PC-9 (cell line): ENCODE data around the gene SHISA9. TPM values are rescaled to one million over a fixed set of nuclear protein-coding genes. Genes with fewer than 3 reads are reported as not detected.

Experiments used
- BruUV-seq: library from RNA; stranded (reverse); fragments of 400-500 nt; replicated peaks from 2 replicates; lab custom pipeline; 2021; lab: Mats Ljungman, UMichigan
- CTCF ChIA-PET: fragments of 300-600 bp; sonication (Branson Sonifier 250); formaldehyde crosslinking; loops from one replicate; lab custom pipeline; 2022; ENCODE audit warnings: antibody characterized with exemption; lab: Charles Lee
- POLR2A ChIA-PET: fragments of 300-600 bp; sonication (Branson Sonifier 250); formaldehyde crosslinking; loops from one replicate; lab custom pipeline; 2022; ENCODE audit warnings: antibody characterized with exemption; ENCODE audit not compliant: unreplicated experiment; lab: Charles Lee
- DNase-seq, 2 experiments: peaks; one replicate each; pipeline versions ENCODE4 v3.0.0 to v3.0.0-alpha.2; 2015 to 2022; ENCODE audit warnings: mixed read lengths in 1 of 2
- H2AFZ ChIP-seq: fragments of 200-600 bp; sonication (generic); 2 replicates; pipeline ENCODE4 v1.8.1; 2017; ENCODE audit warnings: antibody characterized with exemption
- H3F3A ChIP-seq: fragments of 200-600 bp; sonication (generic); 2 replicates; pipeline ENCODE4 v1.8.1; 2017; ENCODE audit warnings: antibody characterized with exemption, mild to moderate bottlenecking, low read depth; ENCODE audit not compliant: insufficient read depth
- H3K27ac ChIP-seq: fragments of 200-600 bp; sonication (generic); 2 replicates; pipeline ENCODE4 v1.6.1; 2016; ENCODE audit warnings: mixed run types
- H3K27me3 ChIP-seq: fragments of 200-600 bp; sonication (generic); 2 replicates; pipeline ENCODE4 v1.6.1; 2016; ENCODE audit warnings: low read depth, mixed run types; ENCODE audit not compliant: insufficient read depth
- H3K36me3 ChIP-seq: fragments of 200-600 bp; sonication (generic); 2 replicates; pipeline ENCODE4 v1.6.1; 2016; ENCODE audit warnings: low read depth, mixed run types
- H3K4me1 ChIP-seq: fragments of 200-600 bp; sonication (generic); replicated peaks from 2 replicates; pipeline ENCODE4 v1.6.1; 2016; ENCODE audit warnings: mixed run types; ENCODE audit not compliant: insufficient read depth
- H3K4me2 ChIP-seq: fragments of 200-600 bp; sonication (generic); 2 replicates; pipeline ENCODE4 v1.6.1; 2017; ENCODE audit warnings: mixed run types
- H3K4me3 ChIP-seq: fragments of 200-600 bp; sonication (generic); 2 replicates; pipeline ENCODE4 v1.6.1; 2016; ENCODE audit warnings: mixed run types
- H3K79me2 ChIP-seq: fragments of 200-600 bp; sonication (generic); 2 replicates; pipeline ENCODE4 v1.6.1; 2017; ENCODE audit warnings: low read depth, mixed run types
- H3K9me2 ChIP-seq: fragments of 200-600 bp; sonication (generic); 2 replicates; pipeline ENCODE4 v1.8.1; 2017; ENCODE audit warnings: mild to moderate bottlenecking; ENCODE audit not compliant: insufficient read depth
- H3K9me3 ChIP-seq: fragments of 200-600 bp; sonication (generic); 2 replicates; pipeline ENCODE4 v1.8.1; 2016; ENCODE audit warnings: low read depth; ENCODE audit not compliant: insufficient read depth
- H4K20me1 ChIP-seq: fragments of 200-600 bp; sonication (generic); 2 replicates; pipeline ENCODE4 v1.8.1; 2017; ENCODE audit not compliant: insufficient read depth
- EZH2 ChIP-seq: fragments of 200-600 bp; sonication (generic); IDR thresholded peaks from 2 replicates; pipeline ENCODE4 v1.8.0; 2017; ENCODE audit warnings: antibody characterized with exemption, low read depth
- intact Hi-C: fragments of 100-400 bp; cut with micrococcal nuclease; formaldehyde crosslinking; loops from one replicate; pipeline ENCODE4 v1.10.0; 2022; ENCODE audit not compliant: unreplicated experiment
- total RNA-seq: library from RNA; stranded (reverse); gene quantifications from 2 replicates; pipeline ENCODE4 v1.2.3, GENCODE V29; 2021
- TF ChIP-seq, protein P1 (sequence below): fragments of 200-600 bp; sonication (generic); conservative IDR thresholded peaks from 2 replicates; pipeline ENCODE4 v1.6.1; 2017; ENCODE audit warnings: mixed run types, antibody characterized with exemption, mild to moderate bottlenecking, moderate library complexity

The SHISA9 gene
- total RNA-seq, 1 experiment from 2014 or later: 80.5 TPM

DNA sequence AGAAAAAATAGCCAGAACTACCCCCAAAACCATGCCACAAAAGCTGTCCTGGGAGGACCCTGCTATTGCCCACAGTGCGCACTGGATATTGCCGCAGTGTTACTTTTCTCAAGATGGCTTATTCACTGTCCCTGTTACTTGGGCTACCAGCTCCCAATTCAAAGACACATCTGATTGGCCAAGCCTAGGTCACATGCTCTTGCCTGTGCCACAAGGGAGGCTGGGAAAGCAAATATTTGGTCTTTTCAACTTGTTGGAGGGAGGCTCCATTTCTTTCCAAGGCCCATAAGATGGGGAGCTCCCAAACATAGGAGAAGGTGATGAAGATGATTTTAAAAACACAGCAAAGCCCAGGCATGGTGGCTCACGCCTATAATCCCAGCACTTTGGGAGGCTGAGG lies 257.0 kb downstream of the SHISA9 start:
- Histone ChIP-seq H3K27me3 (no peaks in the 10 kb centered on the region), H3K9me3 (no peaks in the 10 kb centered on the region), H2AFZ (no peak overlapping the region), H4K20me1 (peaks cover 44% of the 10 kb centered on the region), H3K4me2 (no peak overlapping the region), H3K36me3 (no peaks in the 10 kb centered on the region), H3K79me2 (peaks cover 66% of the 10 kb centered on the region), H3K4me3 (no peak overlapping the region), H3K9me2 (no peaks in the 10 kb centered on the region; the same call in 1 of the 2 replicates), H3K4me1 (no peaks in the 10 kb centered on the region), H3F3A (0 out of 2 replicates have a peak, but pooled peaks cover 3% of the 10 kb centered on the region), H3K27ac (no peak overlapping the region)
- POLR2A ChIA-PET: no interaction called here
- intact Hi-C loops: no loop called here
- CTCF ChIA-PET: interaction anchor here (0.7 kb wide), 1 partner anchor 177 kb away, joined by 7 read pairs; no protein-coding TSS in a partner anchor
- no TSS peak for BruUV-seq
- no peak for DNase-seq
- TF ChIP-seq EZH2: no peak
- TF ChIP-seq, protein P1, sequence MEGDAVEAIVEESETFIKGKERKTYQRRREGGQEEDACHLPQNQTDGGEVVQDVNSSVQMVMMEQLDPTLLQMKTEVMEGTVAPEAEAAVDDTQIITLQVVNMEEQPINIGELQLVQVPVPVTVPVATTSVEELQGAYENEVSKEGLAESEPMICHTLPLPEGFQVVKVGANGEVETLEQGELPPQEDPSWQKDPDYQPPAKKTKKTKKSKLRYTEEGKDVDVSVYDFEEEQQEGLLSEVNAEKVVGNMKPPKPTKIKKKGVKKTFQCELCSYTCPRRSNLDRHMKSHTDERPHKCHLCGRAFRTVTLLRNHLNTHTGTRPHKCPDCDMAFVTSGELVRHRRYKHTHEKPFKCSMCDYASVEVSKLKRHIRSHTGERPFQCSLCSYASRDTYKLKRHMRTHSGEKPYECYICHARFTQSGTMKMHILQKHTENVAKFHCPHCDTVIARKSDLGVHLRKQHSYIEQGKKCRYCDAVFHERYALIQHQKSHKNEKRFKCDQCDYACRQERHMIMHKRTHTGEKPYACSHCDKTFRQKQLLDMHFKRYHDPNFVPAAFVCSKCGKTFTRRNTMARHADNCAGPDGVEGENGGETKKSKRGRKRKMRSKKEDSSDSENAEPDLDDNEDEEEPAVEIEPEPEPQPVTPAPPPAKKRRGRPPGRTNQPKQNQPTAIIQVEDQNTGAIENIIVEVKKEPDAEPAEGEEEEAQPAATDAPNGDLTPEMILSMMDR: no peak

DNA sequence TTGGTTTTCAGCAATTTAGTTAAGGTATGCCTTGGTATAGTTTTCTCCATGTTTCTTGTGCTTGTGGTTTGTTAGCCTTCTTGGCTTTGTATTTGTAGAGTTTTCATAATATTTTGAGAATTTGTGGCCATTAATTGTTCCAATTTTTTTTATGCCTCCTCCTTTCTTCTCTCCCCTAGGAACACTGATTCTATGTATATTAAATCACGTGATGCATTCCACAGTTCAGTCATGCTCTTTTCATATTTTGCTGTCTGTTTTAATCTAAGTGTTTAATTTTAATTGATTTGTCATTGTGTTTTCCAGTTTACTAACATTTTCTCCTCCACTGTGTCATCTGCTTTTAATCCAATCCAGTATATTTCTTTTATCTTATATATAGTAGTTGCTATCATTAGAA lies 263.6 kb downstream of the SHISA9 start:
- Histone ChIP-seq H3K4me1 (no peaks in the 10 kb centered on the region), H3K4me3 (no peak overlapping the region), H3K9me3 (peaks cover 10% of the 10 kb centered on the region; the same call in 1 of the 2 replicates), H3F3A (no peaks in the 10 kb centered on the region), H3K27me3 (no peaks in the 10 kb centered on the region), H3K9me2 (no peaks in the 10 kb centered on the region), H2AFZ (no peak overlapping the region), H4K20me1 (peaks cover 34% of the 10 kb centered on the region), H3K79me2 (peaks cover 74% of the 10 kb centered on the region), H3K27ac (no peak overlapping the region), H3K4me2 (no peak overlapping the region), H3K36me3 (no peaks in the 10 kb centered on the region)
- intact Hi-C loops: no loop called here
- CTCF ChIA-PET: no interaction called here
- no TSS peak for BruUV-seq
- no peak for DNase-seq
- no peak for TF ChIP-seq EZH2
- TF ChIP-seq, protein P1: no peak
- POLR2A ChIA-PET: no interaction called here

DNA sequence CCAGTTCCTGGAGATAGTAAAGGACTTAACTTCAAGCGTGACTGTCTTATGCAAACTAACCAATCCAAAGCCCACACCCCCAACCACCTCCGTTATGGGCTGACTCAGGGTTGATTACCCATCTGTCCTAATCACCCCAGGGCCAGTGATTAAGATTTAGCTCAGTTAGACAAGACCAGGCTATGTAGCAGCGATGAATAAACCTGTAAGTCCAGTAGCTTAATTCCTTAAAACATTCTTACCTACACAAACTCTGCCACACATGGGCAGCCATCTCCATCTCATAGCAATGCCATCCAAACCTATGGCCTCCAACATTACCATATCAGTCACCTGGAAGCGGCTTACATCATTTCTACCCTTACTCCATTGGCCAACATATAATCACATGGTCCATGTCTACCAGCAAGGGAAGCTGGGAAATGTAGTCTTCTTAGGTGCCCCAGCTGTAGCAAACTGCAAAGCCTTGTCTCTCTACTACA lies 266.7 kb downstream of the SHISA9 start:
- H4K20me1 ChIP-seq: peaks cover 40% of the 10 kb centered on the region
- BruUV-seq: no TSS peak
- intact Hi-C loops: no loop called here

More for the DNA sequence above, 266.7 kb downstream of the SHISA9 start:
- ChIA-PET POLR2A (no interaction called here), CTCF (no interaction called here)
- no peak overlapping the region for H3K4me2 ChIP-seq
- TF ChIP-seq, protein P1: no peak
- no peak for TF ChIP-seq EZH2
- H3K27ac ChIP-seq: no peak overlapping the region
- peaks cover 3% of the 10 kb centered on the region; the same call in 1 of the 2 replicates for H3F3A ChIP-seq
- H3K4me1 ChIP-seq: no peaks in the 10 kb centered on the region
- no peaks in the 10 kb centered on the region for H3K36me3 ChIP-seq
- DNase-seq: no peak
- peaks cover 48% of the 10 kb centered on the region for H3K79me2 ChIP-seq
- H3K9me3 ChIP-seq: peaks cover 10% of the 10 kb centered on the region; the same call in 1 of the 2 replicates
- no peak overlapping the region for H3K4me3 ChIP-seq
- no peaks in the 10 kb centered on the region for H3K27me3 ChIP-seq
- no peak overlapping the region for H2AFZ ChIP-seq
- H3K9me2 ChIP-seq: no peaks in the 10 kb centered on the region
